Stimulated activated naive B cell treated with anti-CD40 and anti-IgM and Interleukin-4, amounts not matched to agents 10 μg/mL and 1 μg/mL and 100 μg/mL, for 72 hours (primary cell): Measurements from ENCODE around the gene GSTK1.

Experiments
- ATAC-seq, 2 donors: fragments of 150-1000 bp; cut with Tn5 transposase; replicated peaks; 2 replicates each; pipeline ENCODE4 v1.10.0; 2021; ENCODE audit warnings: moderate library complexity in 1 of 2
- DNase-seq: peaks from one replicate; pipeline ENCODE4 v3.0.0; 2021
- H3K27ac Mint-ChIP-seq: one replicate; pipeline ENCODE4 v1.8.0; 2022; ENCODE audit warnings: mild to moderate bottlenecking, mixed read lengths
- H3K27me3 Mint-ChIP-seq, 2 donors: one replicate each; pipeline ENCODE4 v1.8.0; 2022; ENCODE audit warnings: mixed read lengths in 2 of 2
- H3K36me3 Mint-ChIP-seq, 2 donors: one replicate each; pipeline ENCODE4 v1.8.0; 2022; ENCODE audit warnings: mixed read lengths in 2 of 2, mild to moderate bottlenecking in 1 of 2
- H3K4me1 Mint-ChIP-seq, 2 donors: one replicate each; pipeline ENCODE4 v1.8.0; 2022; ENCODE audit warnings: mixed read lengths in 2 of 2, mild to moderate bottlenecking in 1 of 2
- H3K4me3 Mint-ChIP-seq, 2 donors: one replicate each; pipeline ENCODE4 v1.8.0; 2022; ENCODE audit warnings: mild to moderate bottlenecking in 2 of 2, mixed read lengths in 2 of 2, moderate library complexity in 1 of 2
- H3K9me3 Mint-ChIP-seq, 2 donors: one replicate each; pipeline ENCODE4 v1.8.0; 2022; ENCODE audit warnings: mixed read lengths in 2 of 2, mild to moderate bottlenecking in 1 of 2

GSTK1 gene

GRCh38 chr7:143304938-143305337 lies 41.7 kb downstream of the GSTK1 start:
- Mint-ChIP-seq H3K4me3 (no peak overlapping the region), H3K27ac (no peak overlapping the region), H3K36me3 (peaks cover 70 to 78% of the 10 kb centered on the region in 2 donors), H3K4me1 (peaks cover 17 to 40% of the 10 kb centered on the region in 2 donors), H3K27me3 (no peaks in the 10 kb centered on the region), H3K9me3 (no peaks in the 10 kb centered on the region)
- no peak for DNase-seq
- no peak for ATAC-seq

- Mint-ChIP-seq H3K27ac (peak overlapping the region; percentile 22), H3K4me3 (no peak overlapping the region), H3K4me1 (peaks cover 18 to 41% of the 10 kb centered on the region in 2 donors), H3K36me3 (peaks cover 71 to 78% of the 10 kb centered on the region in 2 donors), H3K9me3 (peaks cover 0 to 1% of the 10 kb centered on the region in 2 donors), H3K27me3 (no peaks in the 10 kb centered on the region)
- no peak for DNase-seq
- ATAC-seq = peak; percentile 69 to 84
Measured at GRCh38 chr7:143305423-143306070, 42.3 kb downstream of the GSTK1 start.

- H3K9me3 Mint-ChIP-seq = peaks cover 0 to 1% of the 10 kb centered on the region in 2 donors
- peaks cover 56% of the 10 kb centered on the region in 2 donors for H3K36me3 Mint-ChIP-seq
- H3K27ac Mint-ChIP-seq = no peak overlapping the region
- DNase-seq = no peak
- no peaks in the 10 kb centered on the region for H3K27me3 Mint-ChIP-seq
- no peak for ATAC-seq
- H3K4me3 Mint-ChIP-seq = no peak overlapping the region
- peaks cover 18 to 37% of the 10 kb centered on the region in 2 donors for H3K4me1 Mint-ChIP-seq
Measured at GRCh38 chr7:143308632-143309031, 45.4 kb downstream of the GSTK1 start.

GRCh38 chr7:143314127-143314526 lies 50.9 kb downstream of the GSTK1 start:
- Mint-ChIP-seq H3K4me1 (peaks cover 9 to 25% of the 10 kb centered on the region in 2 donors), H3K4me3 (no peak overlapping the region), H3K27ac (no peak overlapping the region), H3K9me3 (peaks cover 0 to 1% of the 10 kb centered on the region in 2 donors), H3K27me3 (peaks cover 0 to 4% of the 10 kb centered on the region in 2 donors), H3K36me3 (peaks cover 15 to 18% of the 10 kb centered on the region in 2 donors)
- peak; percentile 19 to 20 for ATAC-seq
- no peak for DNase-seq

GRCh38 chr7:143315776-143316175 lies 52.5 kb downstream of the GSTK1 start, which contains the start of gene CLCN1:
CLCN1 (plus strand) TSS chr7:143316111; CDS start chr7:143316213, 102 bp downstream.
- DNase-seq (no peak), ATAC-seq (no peak)
- Mint-ChIP-seq H3K27ac (no peak within 1 kb of the TSS), H3K27me3 (peaks cover 0 to 5% of the 10 kb centered on the region in 2 donors), H3K9me3 (no peaks in the 10 kb centered on the region), H3K36me3 (peaks cover 0 to 2% of the 10 kb centered on the region in 2 donors), H3K4me3 (no peak within 1 kb of the TSS), H3K4me1 (peaks cover 2 to 17% of the 10 kb centered on the region in 2 donors)

- H3K4me3 Mint-ChIP-seq = no peak overlapping the region
- no peak overlapping the region for H3K27ac Mint-ChIP-seq
- ATAC-seq (no peak), DNase-seq (no peak)
- H3K9me3 Mint-ChIP-seq = no peaks in the 10 kb centered on the region
- H3K27me3 Mint-ChIP-seq = peaks cover 0 to 5% of the 10 kb centered on the region in 2 donors
- no peaks in the 10 kb centered on the region for H3K36me3 Mint-ChIP-seq
- peaks cover 2 to 12% of the 10 kb centered on the region in 2 donors for H3K4me1 Mint-ChIP-seq
Measured at GRCh38 chr7:143316492-143316891, 53.3 kb downstream of the GSTK1 start.

- no peak overlapping the region for H3K27ac Mint-ChIP-seq
Measured at GRCh38 chr7:143318661-143319060, 55.4 kb downstream of the GSTK1 start.

More at GRCh38 chr7:143318661-143319060, 55.4 kb downstream of the GSTK1 start:
- ATAC-seq (no peak), DNase-seq (no peak)
- Mint-ChIP-seq H3K4me1 (peaks cover 2 to 12% of the 10 kb centered on the region in 2 donors), H3K4me3 (no peak overlapping the region), H3K27me3 (peaks cover 0 to 5% of the 10 kb centered on the region in 2 donors), H3K36me3 (no peaks in the 10 kb centered on the region), H3K9me3 (no peaks in the 10 kb centered on the region)
